AG04450 (cell line): ENCODE data around the gene TNFRSF11A. TPM values are rescaled to one million over a fixed set of nuclear protein-coding genes. Genes with fewer than 3 reads are reported as not detected.

ENCODE experiments used
- CTCF ChIA-PET: fragments of 300-600, 350-600 bp; formaldehyde crosslinking; extraction: SDS; loops from one replicate; lab custom pipeline; 2022; ENCODE audit warnings: antibody characterized with exemption, inconsistent platforms; lab: Charles Lee
- POLR2A ChIA-PET: fragments of 350-600 bp; formaldehyde crosslinking; extraction: SDS; loops from one replicate; lab custom pipeline; 2021; ENCODE audit warnings: antibody characterized with exemption, inconsistent platforms; lab: Yijun Ruan, JAX
- DNase-seq: peaks from one replicate; pipeline ENCODE4 v3.0.0-alpha.2; 2011; ENCODE audit warnings: low read depth, low spot score
- H3K27ac ChIP-seq: one replicate; pipeline ENCODE4 v1.5.1; 2012; ENCODE audit warnings: low read depth, low read length, control low read depth
- H3K27me3 ChIP-seq: one replicate; pipeline ENCODE4 v1.6.0; 2012; ENCODE audit warnings: low read length; ENCODE audit not compliant: control insufficient read depth, insufficient read depth
- H3K4me3 ChIP-seq: 2 replicates; pipeline ENCODE4 v1.5.1; 2011; ENCODE audit warnings: mild to moderate bottlenecking, low read depth, low read length, control low read depth
- H3K9me3 ChIP-seq: 2 replicates; pipeline ENCODE4 v1.5.1; 2012; ENCODE audit warnings: low read length; ENCODE audit not compliant: control insufficient read depth, insufficient read depth
- CTCF ChIP-seq: IDR thresholded peaks from 2 replicates; pipeline ENCODE4 v1.5.1; 2011; ENCODE audit warnings: low read depth, low read length, control low read depth, inconsistent platforms
- polyA plus RNA-seq: library from polyadenylated mRNA; depleted of rRNA; stranded (reverse); fragments of >200 nt; gene quantifications from 2 replicates; pipeline ENCODE4 v1.2.3, GENCODE V29; 2011

The TNFRSF11A gene
- polyA plus RNA-seq, 1 experiment = not detected

- H3K9me3 ChIP-seq = no peaks in the 10 kb centered on the region
- DNase-seq = no peak
- H3K27me3 ChIP-seq = no peaks in the 10 kb centered on the region
- H3K4me3 ChIP-seq = no peak overlapping the region
- ChIA-PET CTCF (interaction anchor here (0.5 kb wide), 1 partner anchor 21 kb away, joined by 3 read pairs; no protein-coding TSS in a partner anchor), POLR2A (no interaction called here)
- no peak for TF ChIP-seq CTCF
- no peak overlapping the region for H3K27ac ChIP-seq
Measured at GRCh38 chr18:62312851-62313250, 12.3 kb upstream of the TNFRSF11A start.

- POLR2A ChIA-PET = no interaction called here
- Histone ChIP-seq H3K4me3 (no peak overlapping the region), H3K9me3 (no peaks in the 10 kb centered on the region), H3K27ac (no peak overlapping the region), H3K27me3 (peaks cover 12% of the 10 kb centered on the region)
- CTCF ChIA-PET = no interaction called here
- TF ChIP-seq CTCF = no peak
- DNase-seq = no peak
Measured at GRCh38 chr18:62318228-62319180, 6.6 kb upstream of the TNFRSF11A start.

- CTCF ChIA-PET = interaction anchor here (1.1 kb wide), 1 partner anchor 71 kb away, joined by 3 read pairs; no protein-coding TSS in a partner anchor
- H3K27me3 ChIP-seq = peaks cover 35% of the 10 kb centered on the region
- no peak for TF ChIP-seq CTCF
Measured at GRCh38 chr18:62321201-62321600, 3.9 kb upstream of the TNFRSF11A start.

GRCh38 chr18:62323483-62324180 lies 1.5 kb upstream of the TNFRSF11A start:
- TF ChIP-seq CTCF = no peak
- ChIA-PET POLR2A (interaction anchor here (0.8 kb wide), 1 partner anchor 8 kb away, joined by 3 read pairs; no protein-coding TSS in a partner anchor), CTCF (interaction anchor here (0.6 to 1.1 kb wide), 2 partner anchors 23 to 263 kb away, joined by 3 read pairs; no protein-coding TSS in a partner anchor)
- no peak for DNase-seq
- H3K27ac ChIP-seq = no peak overlapping the region
- H3K27me3 ChIP-seq = peaks cover 59% of the 10 kb centered on the region
- H3K9me3 ChIP-seq = no peaks in the 10 kb centered on the region; the same call in 1 of the 2 replicates
- no peak overlapping the region for H3K4me3 ChIP-seq

More at GRCh38 chr18:62321201-62321600, 3.9 kb upstream of the TNFRSF11A start:
- H3K9me3 ChIP-seq = no peaks in the 10 kb centered on the region; the same call in 1 of the 2 replicates
- POLR2A ChIA-PET = no interaction called here
- H3K4me3 ChIP-seq = no peak overlapping the region
- DNase-seq = no peak
- H3K27ac ChIP-seq = no peak overlapping the region
